ENCODE results near the gene CTH.
"Not testable (repeated sequence)": the region's sequence is repeated elsewhere in the genome, so short reads cannot be mapped to it uniquely, and the experiment has no call there.

CTH gene

GRCh38 chr1:70459496-70460225 lies 48.6 kb downstream of the CTH start:
- DNase-seq: no peak

GRCh38 chr1:70460740-70461713 lies 50.0 kb downstream of the CTH start:
- not testable (repeated sequence) for DNase-seq

GRCh38 chr1:70462611-70463010 lies 51.5 kb downstream of the CTH start:
- no peak for DNase-seq

- DNase-seq: no peak
Measured at GRCh38 chr1:70465911-70466310, 54.8 kb downstream of the CTH start.

GRCh38 chr1:70467531-70467930 lies 56.5 kb downstream of the CTH start:
- DNase-seq: no peak

GRCh38 chr1:70468180-70468579 lies 57.1 kb downstream of the CTH start:
- no peak for DNase-seq

- DNase-seq: not testable (repeated sequence)
Measured at GRCh38 chr1:70469184-70469583, 58.1 kb downstream of the CTH start.

GRCh38 chr1:70475023-70475422 lies 64.0 kb downstream of the CTH start:
- no peak for DNase-seq

GRCh38 chr1:70477090-70477489 lies 66.0 kb downstream of the CTH start:
- no peak for DNase-seq

GRCh38 chr1:70477905-70478304 lies 66.8 kb downstream of the CTH start:
- DNase-seq: not testable (repeated sequence)

GRCh38 chr1:70483342-70483741 lies 72.3 kb downstream of the CTH start:
- no peak for DNase-seq

GRCh38 chr1:70485624-70486023 lies 74.6 kb downstream of the CTH start:
- no peak for DNase-seq

GRCh38 chr1:70486676-70487458 lies 75.8 kb downstream of the CTH start:
- no peak for DNase-seq

GRCh38 chr1:70487459-70487815 lies 76.4 kb downstream of the CTH start:
- DNase-seq: no peak

GRCh38 chr1:70487910-70488665 lies 77.0 kb downstream of the CTH start:
- DNase-seq: no peak
